Activated CD4-positive, alpha-beta T cell treated with anti-CD3 and anti-CD28 coated beads, Interleukin-2, amount 10 ng/mL, durations not matched to agents 7 days and 5 days (primary cell): Measurements from ENCODE around the gene CLEC4M. TPM values are rescaled to one million over a fixed set of nuclear protein-coding genes. Genes with fewer than 3 reads are reported as not detected.

Source experiments
- CTCF ChIA-PET: fragments of 350-600 bp; sonication (Branson Sonifier 250); formaldehyde crosslinking; loops from one replicate; lab custom pipeline; 2021; ENCODE audit warnings: antibody characterized with exemption; lab: Charles Lee
- POLR2A ChIA-PET: fragments of 350-600 bp; sonication (Branson Sonifier 250); formaldehyde crosslinking; loops from one replicate; lab custom pipeline; 2021; ENCODE audit warnings: antibody characterized with exemption; lab: Charles Lee
- DNase-seq: peaks from one replicate; pipeline ENCODE4 v3.0.0-alpha.2; 2020
- H3K27ac Mint-ChIP-seq: one replicate; pipeline ENCODE4 v1.8.0; 2021; ENCODE audit warnings: mild to moderate bottlenecking, moderate library complexity, mixed read lengths
- H3K27me3 Mint-ChIP-seq: one replicate; pipeline ENCODE4 v1.8.0; 2021; ENCODE audit warnings: mixed read lengths
- H3K36me3 Mint-ChIP-seq: one replicate; pipeline ENCODE4 v1.8.0; 2021; ENCODE audit warnings: low read depth, mixed read lengths
- H3K4me1 Mint-ChIP-seq: one replicate; pipeline ENCODE4 v1.8.0; 2021; ENCODE audit warnings: mixed read lengths
- H3K4me3 Mint-ChIP-seq: one replicate; pipeline ENCODE4 v1.8.0; 2021; ENCODE audit warnings: mild to moderate bottlenecking, moderate library complexity, mixed read lengths
- H3K9me3 Mint-ChIP-seq: one replicate; pipeline ENCODE4 v1.8.0; 2021; ENCODE audit warnings: mixed read lengths
- total RNA-seq, 2 experiments: library from RNA; stranded (reverse); gene quantifications; one replicate each; pipeline ENCODE4 v1.2.3, GENCODE V29; 2021

Gene CLEC4M
- not detected for total RNA-seq

GRCh38 chr19:7762719-7763293 is at the start of gene CLEC4M:
TSS of gene CLEC4M (plus strand) at chr19:7763243. CDS start at chr19:7763267, 24 bp downstream.
- Mint-ChIP-seq H3K36me3 (peaks cover 6% of the 10 kb centered on the region), H3K4me1 (no peaks in the 10 kb centered on the region), H3K27ac (no peak within 1 kb of the TSS), H3K4me3 (no peak within 1 kb of the TSS), H3K27me3 (peaks cover 3% of the 10 kb centered on the region), H3K9me3 (peaks cover 20% of the 10 kb centered on the region)
- CTCF ChIA-PET: no interaction called here
- DNase-seq: no peak
- POLR2A ChIA-PET: no interaction called here

GRCh38 chr19:7715671-7716070 is 47.4 kb upstream of the CLEC4M start:
- Mint-ChIP-seq H3K27me3 (no peaks in the 10 kb centered on the region), H3K27ac (no peak overlapping the region), H3K4me3 (no peak overlapping the region), H3K4me1 (peaks cover under 1% of the 10 kb centered on the region), H3K36me3 (no peaks in the 10 kb centered on the region), H3K9me3 (peaks cover 10% of the 10 kb centered on the region)
- ChIA-PET CTCF (no interaction called here), POLR2A (no interaction called here)
- DNase-seq: no peak

- CTCF ChIA-PET: no interaction called here
- no peaks in the 10 kb centered on the region for H3K27me3 Mint-ChIP-seq
- peaks cover 10% of the 10 kb centered on the region for H3K9me3 Mint-ChIP-seq
- no peaks in the 10 kb centered on the region for H3K4me1 Mint-ChIP-seq
- H3K36me3 Mint-ChIP-seq: no peaks in the 10 kb centered on the region
- H3K27ac Mint-ChIP-seq: no peak overlapping the region
- POLR2A ChIA-PET: no interaction called here
- no peak for DNase-seq
- no peak overlapping the region for H3K4me3 Mint-ChIP-seq
Measured at GRCh38 chr19:7716762-7717161, 46.3 kb upstream of the CLEC4M start.

GRCh38 chr19:7718668-7719067 is 44.4 kb upstream of the CLEC4M start:
- CTCF ChIA-PET: no interaction called here
- Mint-ChIP-seq H3K27me3 (no peaks in the 10 kb centered on the region), H3K4me1 (no peaks in the 10 kb centered on the region), H3K36me3 (no peaks in the 10 kb centered on the region), H3K4me3 (no peak overlapping the region), H3K9me3 (peaks cover 10% of the 10 kb centered on the region), H3K27ac (no peak overlapping the region)
- DNase-seq: no peak
- POLR2A ChIA-PET: no interaction called here

- POLR2A ChIA-PET: no interaction called here
Measured at GRCh38 chr19:7720351-7720750, 42.7 kb upstream of the CLEC4M start.

GRCh38 chr19:7722231-7722651 is 40.8 kb upstream of the CLEC4M start:
- CTCF ChIA-PET: interaction anchor here (0.6 kb wide), 2 partner anchors 539 to 822 kb away, joined by 3 to 4 read pairs; no protein-coding TSS in a partner anchor
- DNase-seq: no peak
- H3K4me3 Mint-ChIP-seq: no peak overlapping the region
- no peaks in the 10 kb centered on the region for H3K36me3 Mint-ChIP-seq
- peaks cover 2% of the 10 kb centered on the region for H3K9me3 Mint-ChIP-seq
- POLR2A ChIA-PET: no interaction called here
- H3K4me1 Mint-ChIP-seq: no peaks in the 10 kb centered on the region
- H3K27me3 Mint-ChIP-seq: peaks cover 3% of the 10 kb centered on the region
- no peak overlapping the region for H3K27ac Mint-ChIP-seq

More at GRCh38 chr19:7720351-7720750, 42.7 kb upstream of the CLEC4M start:
- Mint-ChIP-seq H3K27me3 (no peaks in the 10 kb centered on the region), H3K9me3 (peaks cover 10% of the 10 kb centered on the region), H3K36me3 (no peaks in the 10 kb centered on the region), H3K4me1 (no peaks in the 10 kb centered on the region), H3K27ac (no peak overlapping the region), H3K4me3 (no peak overlapping the region)
- DNase-seq: no peak
- CTCF ChIA-PET: no interaction called here

GRCh38 chr19:7725791-7726190 is 37.3 kb upstream of the CLEC4M start:
- H3K36me3 Mint-ChIP-seq: no peaks in the 10 kb centered on the region
- no peak for DNase-seq
- H3K4me3 Mint-ChIP-seq: no peak overlapping the region
- ChIA-PET CTCF (interaction anchor here (0.8 kb wide), 1 partner anchor 43 kb away, joined by 3 read pairs; no protein-coding TSS in a partner anchor), POLR2A (no interaction called here)
- H3K4me1 Mint-ChIP-seq: no peaks in the 10 kb centered on the region
- no peak overlapping the region for H3K27ac Mint-ChIP-seq
- H3K9me3 Mint-ChIP-seq: no peaks in the 10 kb centered on the region
- peaks cover 32% of the 10 kb centered on the region for H3K27me3 Mint-ChIP-seq

GRCh38 chr19:7729211-7729610 is 33.8 kb upstream of the CLEC4M start:
- H3K4me3 Mint-ChIP-seq: no peak overlapping the region
- H3K36me3 Mint-ChIP-seq: no peaks in the 10 kb centered on the region
- no peak for DNase-seq
- H3K27ac Mint-ChIP-seq: no peak overlapping the region
- H3K9me3 Mint-ChIP-seq: no peaks in the 10 kb centered on the region
- CTCF ChIA-PET: interaction anchor here (0.6 kb wide), 1 partner anchor 26 kb away, joined by 3 read pairs; no protein-coding TSS in a partner anchor
- no peaks in the 10 kb centered on the region for H3K4me1 Mint-ChIP-seq
- H3K27me3 Mint-ChIP-seq: peaks cover 46% of the 10 kb centered on the region
- POLR2A ChIA-PET: no interaction called here

GRCh38 chr19:7729831-7730285 is 33.2 kb upstream of the CLEC4M start:
- CTCF ChIA-PET: no interaction called here
- no peaks in the 10 kb centered on the region for H3K9me3 Mint-ChIP-seq

GRCh38 chr19:7730286-7731217 is 32.5 kb upstream of the CLEC4M start:
- ChIA-PET POLR2A (no interaction called here), CTCF (no interaction called here)
- peaks cover 52% of the 10 kb centered on the region for H3K27me3 Mint-ChIP-seq
- no peak overlapping the region for H3K4me3 Mint-ChIP-seq
- H3K36me3 Mint-ChIP-seq: no peaks in the 10 kb centered on the region
- DNase-seq: no peak
- no peak overlapping the region for H3K27ac Mint-ChIP-seq
- H3K4me1 Mint-ChIP-seq: no peaks in the 10 kb centered on the region
- H3K9me3 Mint-ChIP-seq: no peaks in the 10 kb centered on the region

More at GRCh38 chr19:7729831-7730285, 33.2 kb upstream of the CLEC4M start:
- Mint-ChIP-seq H3K4me1 (no peaks in the 10 kb centered on the region), H3K36me3 (no peaks in the 10 kb centered on the region), H3K4me3 (no peak overlapping the region), H3K27ac (no peak overlapping the region), H3K27me3 (peaks cover 50% of the 10 kb centered on the region)
- DNase-seq: no peak
- POLR2A ChIA-PET: no interaction called here

GRCh38 chr19:7731218-7731595 is 31.8 kb upstream of the CLEC4M start:
- peaks cover 52% of the 10 kb centered on the region for H3K27me3 Mint-ChIP-seq
- POLR2A ChIA-PET: no interaction called here

GRCh38 chr19:7731615-7732014 is 31.4 kb upstream of the CLEC4M start:
- Mint-ChIP-seq H3K27me3 (peaks cover 54% of the 10 kb centered on the region), H3K9me3 (no peaks in the 10 kb centered on the region), H3K4me3 (no peak overlapping the region), H3K36me3 (no peaks in the 10 kb centered on the region), H3K27ac (no peak overlapping the region), H3K4me1 (no peaks in the 10 kb centered on the region)
- no peak for DNase-seq
- CTCF ChIA-PET: no interaction called here
- POLR2A ChIA-PET: no interaction called here

More at GRCh38 chr19:7731218-7731595, 31.8 kb upstream of the CLEC4M start:
- CTCF ChIA-PET: no interaction called here
- no peaks in the 10 kb centered on the region for H3K36me3 Mint-ChIP-seq
- H3K9me3 Mint-ChIP-seq: no peaks in the 10 kb centered on the region
- H3K4me1 Mint-ChIP-seq: no peaks in the 10 kb centered on the region
- no peak overlapping the region for H3K4me3 Mint-ChIP-seq
- DNase-seq: no peak
- H3K27ac Mint-ChIP-seq: no peak overlapping the region

- H3K27ac Mint-ChIP-seq: no peak within 1 kb of the TSS
- no peaks in the 10 kb centered on the region for H3K4me1 Mint-ChIP-seq
- H3K4me3 Mint-ChIP-seq: no peak within 1 kb of the TSS
- H3K9me3 Mint-ChIP-seq: no peaks in the 10 kb centered on the region
- ChIA-PET POLR2A (no interaction called here), CTCF (interaction anchor here (1.0 kb wide), 1 partner anchor 51 kb away, joined by 4 read pairs; the partner anchor contains the start of gene TRAPPC5)
- H3K36me3 Mint-ChIP-seq: no peaks in the 10 kb centered on the region
- H3K27me3 Mint-ChIP-seq: peaks cover 52% of the 10 kb centered on the region
- no peak for DNase-seq
Measured at GRCh38 chr19:7732045-7732444, 31.0 kb upstream of the CLEC4M start, which contains the start of gene CLEC4G. TSS of gene CLEC4G (minus strand) at chr19:7732110. CDS start at chr19:7732102, 8 bp downstream.
